ENCODE data around the gene CCBE1.
A peak's percentile ranks its signal among the peaks of the same experiment; 100 is the strongest.
"Not testable (repeated sequence)": the region's sequence is repeated elsewhere in the genome, so short reads cannot be mapped to it uniquely, and the experiment has no call there.

Gene CCBE1

GRCh38 chr18:59520562-59521355 is 176.5 kb downstream of the CCBE1 start:
- DNase-seq: no peak

GRCh38 chr18:59518705-59519104 is 178.5 kb downstream of the CCBE1 start:
- DNase-seq: no peak

- DNase-seq: peak; percentile 19
These were observed 179.6 kb downstream of the CCBE1 start for GRCh38 chr18:59517446-59518165.

GRCh38 chr18:59516356-59517155 is 180.7 kb downstream of the CCBE1 start:
- DNase-seq: peak; percentile 55

GRCh38 chr18:59515956-59516355 is 181.3 kb downstream of the CCBE1 start:
- DNase-seq: not testable (repeated sequence)

- DNase-seq: no peak
These were observed 182.1 kb downstream of the CCBE1 start for GRCh38 chr18:59515147-59515546.

- DNase-seq: peak; percentile 83
These were observed 183.0 kb downstream of the CCBE1 start for GRCh38 chr18:59514203-59514602.

- DNase-seq: peak; percentile 29
These were observed 185.0 kb downstream of the CCBE1 start for GRCh38 chr18:59512025-59512755.

GRCh38 chr18:59509481-59510442 is 187.5 kb downstream of the CCBE1 start:
- DNase-seq: peak; percentile 34

- DNase-seq: peak; percentile 66
These were observed 191.9 kb downstream of the CCBE1 start for GRCh38 chr18:59505356-59505755.

GRCh38 chr18:59502274-59503175 is 194.7 kb downstream of the CCBE1 start:
- DNase-seq: peak; percentile 96

- peak; percentile 57 for DNase-seq
These were observed 195.3 kb downstream of the CCBE1 start for GRCh38 chr18:59501920-59502273.

GRCh38 chr18:59500765-59501164 is 196.5 kb downstream of the CCBE1 start:
- DNase-seq: no peak

- DNase-seq: no peak
These were observed 198.6 kb downstream of the CCBE1 start for GRCh38 chr18:59498506-59499086.

- no peak for DNase-seq
These were observed 204.3 kb downstream of the CCBE1 start for GRCh38 chr18:59492756-59493421.

- no peak for DNase-seq
These were observed 208.3 kb downstream of the CCBE1 start for GRCh38 chr18:59488899-59489298.

GRCh38 chr18:59485382-59485781 is 211.8 kb downstream of the CCBE1 start:
- DNase-seq: no peak

- DNase-seq: peak; percentile 84
These were observed 212.5 kb downstream of the CCBE1 start for GRCh38 chr18:59484561-59485328.

GRCh38 chr18:59484131-59484530 is 213.1 kb downstream of the CCBE1 start:
- DNase-seq: peak; percentile 13
